SK-N-MC (cell line): Measurements from ENCODE around the gene TSPAN13.

Experiments used
- DNase-seq: peaks from one replicate; pipeline ENCODE4 v3.0.0-alpha.2; 2011; ENCODE audit warnings: low read depth, low spot score
- H3K27ac ChIP-seq: fragments of 200-600 bp; sonication (generic); 2 replicates; pipeline ENCODE4 v1.5.1; 2016; ENCODE audit warnings: mixed run types
- H3K36me3 ChIP-seq: fragments of 200-600 bp; sonication (generic); 2 replicates; pipeline ENCODE4 v1.6.1; 2017; ENCODE audit warnings: antibody characterized with exemption, low read length, mixed read lengths; ENCODE audit not compliant: insufficient read depth
- H3K4me3 ChIP-seq: fragments of 200-600 bp; sonication (generic); 2 replicates; pipeline ENCODE4 v1.5.1; 2016
- H3K9ac ChIP-seq: fragments of 200-600 bp; sonication (generic); 2 replicates; pipeline ENCODE4 v1.8.0; 2017; ENCODE audit warnings: mixed run types, mixed read lengths; ENCODE audit not compliant: insufficient read length
- H3K9me3 ChIP-seq: fragments of 200-600 bp; sonication (generic); 2 replicates; pipeline ENCODE4 v1.6.1; 2017; ENCODE audit warnings: low read depth, mild to moderate bottlenecking, antibody characterized with exemption, low read length, moderate library complexity, mixed read lengths
- EZH2 ChIP-seq: fragments of 200-600 bp; sonication (generic); IDR thresholded peaks from one replicate; pipeline ENCODE4 v1.6.1; 2017; ENCODE audit warnings: antibody characterized with exemption
- FOXP2 ChIP-seq: optimal IDR thresholded peaks from 2 replicates; pipeline ENCODE3; 2011; ENCODE audit warnings: mild to moderate bottlenecking, moderate library complexity; ENCODE audit not compliant: insufficient read depth; ENCODE audit errors: extremely low read length, control extremely low read depth
- POLR2AphosphoS5 ChIP-seq: IDR thresholded peaks from 2 replicates; pipeline ENCODE4 v1.6.1; 2012; ENCODE audit warnings: mild to moderate bottlenecking, low read depth, low read length, borderline replicate concordance

TSPAN13 gene

DNA sequence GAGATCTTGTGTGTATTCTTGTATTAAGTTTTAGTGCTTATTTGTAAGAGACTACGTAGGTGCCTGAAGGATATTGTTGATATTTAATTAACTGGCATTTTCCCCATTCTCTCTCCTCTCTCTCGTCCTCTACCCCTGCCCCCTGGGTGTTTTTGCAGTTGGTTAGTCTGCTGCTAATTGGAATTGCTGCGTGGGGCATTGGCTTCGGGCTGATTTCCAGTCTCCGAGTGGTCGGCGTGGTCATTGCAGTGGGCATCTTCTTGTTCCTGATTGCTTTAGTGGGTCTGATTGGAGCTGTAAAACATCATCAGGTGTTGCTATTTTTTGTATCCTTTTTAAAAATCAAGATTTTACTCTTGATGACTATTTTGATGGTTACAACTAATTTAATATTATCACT lies 22.5 kb downstream of the TSPAN13 start:
- no peaks in the 10 kb centered on the region for H3K9me3 ChIP-seq
- H3K9ac ChIP-seq: no peak overlapping the region
- TF ChIP-seq POLR2AphosphoS5 (no peak), FOXP2 (no peak), EZH2 (no peak)
- no peak overlapping the region for H3K27ac ChIP-seq
- H3K4me3 ChIP-seq: no peak overlapping the region
- H3K36me3 ChIP-seq: peaks cover 4% of the 10 kb centered on the region; the same call in 1 of the 2 replicates
- no peak for DNase-seq

DNA sequence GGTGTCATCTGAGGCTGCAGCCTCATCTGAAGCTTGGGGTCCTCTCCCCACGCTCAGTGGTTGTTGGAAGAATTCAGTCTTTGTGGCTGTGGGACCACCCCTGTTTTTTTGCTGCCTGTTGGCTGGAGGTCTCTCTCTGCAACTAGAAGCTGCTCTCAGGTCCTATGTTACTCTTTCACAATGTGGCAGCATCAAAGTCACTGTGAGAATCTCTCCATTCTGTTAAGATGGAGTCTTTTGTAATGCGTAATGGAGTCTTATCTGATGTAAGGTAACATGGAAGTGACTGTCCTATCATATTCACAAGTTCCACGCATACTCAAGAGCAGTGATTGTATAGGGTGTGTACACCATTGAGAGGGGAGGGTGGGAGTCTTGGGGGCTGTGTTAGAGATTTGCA lies 24.9 kb downstream of the TSPAN13 start:
- H3K36me3 ChIP-seq: peaks cover 10% of the 10 kb centered on the region
- no peak for DNase-seq
- no peak overlapping the region for H3K4me3 ChIP-seq
- no peak for TF ChIP-seq POLR2AphosphoS5
- no peak for TF ChIP-seq FOXP2
- no peak for TF ChIP-seq EZH2
- no peaks in the 10 kb centered on the region for H3K9me3 ChIP-seq
- no peak overlapping the region for H3K9ac ChIP-seq
- H3K27ac ChIP-seq: no peak overlapping the region

GRCh38 chr7:16779051-16779450 lies 25.5 kb downstream of the TSPAN13 start:
- no peak overlapping the region for H3K9ac ChIP-seq
- no peak for DNase-seq
- H3K9me3 ChIP-seq: no peaks in the 10 kb centered on the region
- peaks cover 16% of the 10 kb centered on the region for H3K36me3 ChIP-seq
- TF ChIP-seq FOXP2 (no peak), POLR2AphosphoS5 (no peak), EZH2 (no peak)
- H3K4me3 ChIP-seq: no peak overlapping the region
- H3K27ac ChIP-seq: no peak overlapping the region

DNA sequence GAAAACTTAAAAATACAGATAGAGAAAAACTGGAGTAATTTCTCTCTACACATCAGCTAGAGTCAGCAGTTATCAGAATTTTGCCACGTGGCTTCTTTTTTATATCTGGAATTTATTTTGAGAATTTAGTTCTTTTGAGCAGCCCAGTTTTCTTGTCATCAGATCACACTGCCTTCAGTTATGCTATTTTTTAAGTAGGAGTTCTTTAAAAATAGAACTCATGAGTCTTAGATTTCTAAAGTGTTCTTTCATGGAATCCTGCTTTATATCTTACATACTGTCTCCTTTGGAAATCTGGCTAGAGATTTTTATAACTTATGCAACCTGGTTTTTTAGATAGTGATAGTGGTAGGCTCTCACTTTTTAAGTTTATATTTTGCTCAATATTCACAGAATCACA lies 27.0 kb downstream of the TSPAN13 start:
- no peaks in the 10 kb centered on the region for H3K9me3 ChIP-seq
- H3K4me3 ChIP-seq: no peak overlapping the region
- TF ChIP-seq FOXP2 (no peak), EZH2 (no peak), POLR2AphosphoS5 (no peak)
- peaks cover 20% of the 10 kb centered on the region for H3K36me3 ChIP-seq
- no peak overlapping the region for H3K27ac ChIP-seq
- no peak overlapping the region for H3K9ac ChIP-seq
- no peak for DNase-seq

DNA sequence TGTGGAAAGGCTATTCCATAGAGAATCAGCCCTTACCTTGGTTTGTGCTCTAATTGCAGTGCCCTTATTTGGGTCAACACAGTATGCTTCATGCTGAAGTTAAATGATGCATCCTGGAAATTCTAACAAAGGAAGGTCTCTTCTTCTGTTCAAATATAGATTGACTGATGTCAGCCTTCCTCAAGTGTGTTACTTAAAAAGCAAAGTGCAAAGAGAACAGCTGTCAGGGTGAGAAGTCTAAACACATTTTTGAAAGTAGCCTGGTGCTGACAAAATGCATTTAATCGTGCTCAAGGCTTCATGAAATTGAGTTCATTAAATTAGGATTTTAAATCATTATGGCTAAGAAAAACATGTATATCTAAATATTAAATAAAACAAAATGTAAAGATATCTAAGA lies 31.8 kb downstream of the TSPAN13 start:
- no peaks in the 10 kb centered on the region for H3K9me3 ChIP-seq
- DNase-seq: no peak
- TF ChIP-seq EZH2: no peak
- TF ChIP-seq POLR2AphosphoS5: no peak
- H3K36me3 ChIP-seq: peaks cover 22% of the 10 kb centered on the region
- no peak overlapping the region for H3K9ac ChIP-seq
- no peak overlapping the region for H3K27ac ChIP-seq
- no peak overlapping the region for H3K4me3 ChIP-seq

GRCh38 chr7:16785846-16786245 lies 32.3 kb downstream of the TSPAN13 start:
- no peak overlapping the region for H3K9ac ChIP-seq

DNA sequence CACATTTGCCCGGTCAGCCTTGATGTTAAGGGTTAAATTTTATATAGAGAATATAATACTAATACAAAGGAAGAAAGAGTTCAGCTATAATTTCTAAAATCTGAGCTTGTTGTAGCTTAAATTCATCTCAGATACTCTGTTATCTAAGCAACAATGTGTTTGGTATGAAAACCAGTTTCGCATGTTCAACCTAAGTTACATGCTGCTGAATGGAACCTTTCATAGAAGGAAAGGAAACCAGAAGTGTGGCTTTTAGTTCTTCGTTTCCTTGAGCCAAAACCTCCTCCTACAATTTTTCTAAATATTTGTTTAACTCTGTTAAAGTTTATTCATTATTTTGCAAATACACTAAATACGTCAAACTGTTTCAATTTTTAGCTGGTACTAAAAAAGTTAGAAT lies 32.7 kb downstream of the TSPAN13 start:
- no peak for DNase-seq
- peaks cover 22% of the 10 kb centered on the region for H3K36me3 ChIP-seq
- no peak for TF ChIP-seq POLR2AphosphoS5
- no peak for TF ChIP-seq EZH2
- TF ChIP-seq FOXP2: no peak

More at GRCh38 chr7:16785846-16786245, 32.3 kb downstream of the TSPAN13 start:
- peaks cover 22% of the 10 kb centered on the region for H3K36me3 ChIP-seq
- H3K9me3 ChIP-seq: no peaks in the 10 kb centered on the region
- TF ChIP-seq EZH2 (no peak), POLR2AphosphoS5 (no peak), FOXP2 (no peak)
- DNase-seq: no peak
- H3K27ac ChIP-seq: no peak overlapping the region
- H3K4me3 ChIP-seq: no peak overlapping the region

DNA sequence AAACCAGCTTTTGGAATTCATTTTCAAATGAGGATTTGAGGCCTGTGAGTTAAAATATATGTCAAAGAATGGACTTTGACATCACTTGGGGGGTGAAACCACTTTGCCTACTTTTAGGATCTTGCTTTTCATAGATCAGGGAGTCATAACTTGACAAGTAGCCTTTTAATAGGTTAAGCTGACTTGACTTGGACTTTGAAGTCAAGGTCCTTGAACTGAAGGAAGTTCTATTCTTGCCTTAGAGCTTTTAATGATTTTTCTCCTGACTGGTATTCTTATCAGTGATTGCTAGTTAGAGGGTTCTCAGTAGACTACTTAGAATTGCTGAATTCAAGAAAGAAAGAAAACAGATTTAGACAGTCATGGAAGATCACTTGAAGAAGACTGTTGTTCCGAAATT lies 33.6 kb downstream of the TSPAN13 start:
- Histone ChIP-seq H3K9me3 (no peaks in the 10 kb centered on the region), H3K4me3 (no peak overlapping the region), H3K9ac (no peak overlapping the region), H3K27ac (no peak overlapping the region), H3K36me3 (peaks cover 19% of the 10 kb centered on the region)
- TF ChIP-seq FOXP2: no peak
- no peak for TF ChIP-seq EZH2
- TF ChIP-seq POLR2AphosphoS5: no peak
- DNase-seq: no peak

More for the DNA sequence above, 32.7 kb downstream of the TSPAN13 start:
- no peak overlapping the region for H3K27ac ChIP-seq
- no peak overlapping the region for H3K4me3 ChIP-seq
- no peak overlapping the region for H3K9ac ChIP-seq
- no peaks in the 10 kb centered on the region for H3K9me3 ChIP-seq

- H3K4me3 ChIP-seq: no peak overlapping the region
- no peaks in the 10 kb centered on the region for H3K9me3 ChIP-seq
- H3K9ac ChIP-seq: no peak overlapping the region
- no peak for TF ChIP-seq EZH2
- no peak for TF ChIP-seq POLR2AphosphoS5
- TF ChIP-seq FOXP2: no peak
- DNase-seq: no peak
- peaks cover 5% of the 10 kb centered on the region for H3K36me3 ChIP-seq
- H3K27ac ChIP-seq: no peak overlapping the region
Observed at GRCh38 chr7:16791071-16791470, 37.5 kb downstream of the TSPAN13 start.
